GM06990 (cell line): Measurements from ENCODE around the gene C3orf80.
"Not testable (repeated sequence)": the region's sequence is repeated elsewhere in the genome, so short reads cannot be mapped to it uniquely, and the experiment has no call there.

Experiments
- DNase-seq: peaks from one replicate; pipeline ENCODE4 v3.0.0-alpha.2; 2011; ENCODE audit not compliant: insufficient read length; ENCODE audit errors: extremely low read depth
- H3K27me3 ChIP-seq: replicated peaks from 2 replicates; pipeline ENCODE4 v1.6.0; 2011; ENCODE audit warnings: low read length; ENCODE audit not compliant: control insufficient read depth, insufficient read depth
- H3K36me3 ChIP-seq: 2 replicates; pipeline ENCODE4 v1.5.1; 2011; ENCODE audit warnings: low read length; ENCODE audit not compliant: control insufficient read depth, insufficient read depth
- H3K4me3 ChIP-seq: replicated peaks from 2 replicates; pipeline ENCODE4 v1.5.1; 2011; ENCODE audit warnings: low read depth, mild to moderate bottlenecking, control low read depth, low read length
- CTCF ChIP-seq: IDR thresholded peaks from 2 replicates; pipeline ENCODE4 v1.5.1; 2011; ENCODE audit warnings: low read length, control low read depth, mild to moderate bottlenecking, inconsistent platforms; ENCODE audit not compliant: insufficient read depth, poor library complexity, severe bottlenecking

C3orf80 gene

DNA sequence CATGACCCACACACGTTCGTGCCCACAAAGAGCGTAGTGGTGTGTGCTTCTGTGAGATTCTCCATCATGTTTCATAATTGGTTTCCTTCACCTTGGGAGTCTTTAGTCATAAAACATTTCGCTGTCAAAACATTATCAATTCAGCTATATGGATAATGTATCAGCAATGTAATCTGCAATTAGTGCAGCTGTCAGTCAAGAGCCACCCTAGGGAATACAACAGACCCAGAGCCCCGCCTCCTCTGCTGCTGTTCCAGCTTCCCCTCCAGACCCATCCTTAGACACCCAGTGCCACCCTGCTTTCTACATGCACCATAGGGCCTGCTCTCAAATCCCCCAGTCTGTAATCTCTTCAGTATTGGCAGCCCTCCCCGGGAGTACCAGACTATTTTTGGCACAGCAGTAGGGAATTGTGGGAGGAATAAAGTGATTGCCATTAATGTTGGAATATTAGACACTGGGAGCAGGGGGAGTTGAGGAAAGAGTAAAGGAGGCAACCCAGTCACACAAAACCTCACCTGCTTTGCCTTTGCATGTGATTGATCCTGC lies 31.5 kb upstream of the C3orf80 start:
- H3K4me3 ChIP-seq: no peak overlapping the region
- no peaks in the 10 kb centered on the region for H3K27me3 ChIP-seq
- no peaks in the 10 kb centered on the region for H3K36me3 ChIP-seq
- no peak for TF ChIP-seq CTCF
- no peak for DNase-seq

- Histone ChIP-seq H3K27me3 (no peaks in the 10 kb centered on the region), H3K4me3 (no peak overlapping the region), H3K36me3 (no peaks in the 10 kb centered on the region)
- DNase-seq: no peak
- TF ChIP-seq CTCF: no peak
Observed at GRCh38 chr3:160194438-160194837, 30.8 kb upstream of the C3orf80 start.

GRCh38 chr3:160195106-160195505 lies 30.1 kb upstream of the C3orf80 start:
- Histone ChIP-seq H3K27me3 (no peaks in the 10 kb centered on the region), H3K4me3 (no peak overlapping the region), H3K36me3 (no peaks in the 10 kb centered on the region)
- no peak for DNase-seq
- no peak for TF ChIP-seq CTCF

DNA sequence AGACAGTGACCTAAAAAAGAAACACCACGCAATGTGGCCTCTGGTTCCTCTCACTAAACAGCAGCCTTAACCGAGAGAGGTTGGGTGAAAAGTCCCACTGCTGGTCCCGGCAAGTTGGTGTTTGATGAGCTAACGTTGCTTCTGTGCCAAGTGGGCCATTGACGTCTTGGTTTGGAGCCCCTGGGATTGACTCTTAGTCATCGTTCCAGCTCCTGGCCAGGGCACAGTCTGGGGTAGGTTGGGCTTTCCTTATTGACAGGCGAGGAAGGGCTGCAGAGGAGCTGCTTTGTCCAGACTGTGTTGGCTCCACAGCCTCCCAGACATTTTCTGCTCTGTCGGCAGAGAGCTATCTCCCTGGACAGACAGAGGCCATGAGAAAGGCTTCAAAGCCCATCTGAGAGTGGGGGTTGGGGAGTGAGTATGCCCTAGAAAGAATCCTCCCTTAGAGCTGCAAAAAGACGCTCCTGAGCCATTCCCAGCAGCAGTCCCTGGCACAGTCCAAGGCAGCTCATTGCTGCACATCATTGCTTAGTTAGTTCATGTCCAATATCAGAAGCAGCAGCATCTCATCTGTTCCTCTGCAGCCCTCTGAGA lies 28.6 kb upstream of the C3orf80 start:
- Histone ChIP-seq H3K27me3 (no peaks in the 10 kb centered on the region), H3K4me3 (no peak overlapping the region), H3K36me3 (no peaks in the 10 kb centered on the region)
- TF ChIP-seq CTCF: no peak
- no peak for DNase-seq

- H3K4me3 ChIP-seq: no peak overlapping the region
- no peak for DNase-seq
- no peaks in the 10 kb centered on the region for H3K27me3 ChIP-seq
- no peaks in the 10 kb centered on the region for H3K36me3 ChIP-seq
- no peak for TF ChIP-seq CTCF
Observed at GRCh38 chr3:160199108-160199507, 26.1 kb upstream of the C3orf80 start.

GRCh38 chr3:160200353-160200752 lies 24.9 kb upstream of the C3orf80 start:
- Histone ChIP-seq H3K36me3 (no peaks in the 10 kb centered on the region), H3K27me3 (no peaks in the 10 kb centered on the region), H3K4me3 (no peak overlapping the region)
- no peak for TF ChIP-seq CTCF
- DNase-seq: no peak

- not testable (repeated sequence) for H3K27me3 ChIP-seq, DNase-seq, H3K4me3 ChIP-seq, H3K36me3 ChIP-seq
Observed at GRCh38 chr3:160204396-160205011, 20.7 kb upstream of the C3orf80 start.
